ENCODE measurements around the gene CLDND1.
A peak's percentile ranks its signal among the peaks of the same experiment; 100 is the strongest.

The CLDND1 gene

DNA sequence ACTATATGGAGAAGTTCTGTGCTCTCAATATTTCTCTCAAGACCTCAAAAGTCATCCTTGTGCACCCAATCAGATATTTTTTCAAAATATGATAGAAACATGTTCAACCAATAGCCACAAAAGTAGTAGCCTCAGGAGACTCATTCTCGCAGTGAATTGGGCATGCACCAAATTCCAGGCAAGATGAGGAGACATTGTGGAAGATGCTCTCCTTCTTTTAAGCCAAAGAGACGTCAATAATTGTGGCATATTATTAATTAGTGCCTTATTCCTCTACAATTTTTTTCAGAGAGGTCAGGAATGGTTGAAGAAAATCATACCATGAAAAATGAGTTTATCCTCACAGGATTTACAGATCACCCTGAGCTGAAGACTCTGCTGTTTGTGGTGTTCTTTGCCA is 25.3 kb downstream of the CLDND1 start, which contains the start of gene OR5K2:
OR5K2 (plus strand) TSS at position 301 of the 400 bp plus-strand sequence; CDS start at position 301, 0 bp downstream.
- H3K27me3 ChIP-seq (ENCODE audit: control insufficient read depth in 5 of 5, insufficient read depth in 4 of 5, low read length in 5 of 5) = no peaks in the 10 kb centered on the region
- H3K9me3 ChIP-seq (ENCODE audit: control insufficient read depth in 5 of 5, low read length in 5 of 5) = no peaks in the 10 kb centered on the region
- no peak within 1 kb of the TSS for H3K4me3 ChIP-seq (ENCODE audit: low read depth in 1 of 5, low read length in 5 of 5)
- H3K9ac ChIP-seq (ENCODE audit: low read length in 5 of 5) = no peak within 1 kb of the TSS
- no peak within 1 kb of the TSS for H3K27ac ChIP-seq (ENCODE audit: low read depth, low read length)
- no peaks in the 10 kb centered on the region for H3K4me1 ChIP-seq (ENCODE audit: control insufficient read depth in 5 of 5, insufficient read depth in 5 of 5, low read length in 5 of 5)
- H3K36me3 ChIP-seq (ENCODE audit: control insufficient read depth in 5 of 5, insufficient read depth in 5 of 5, low read length in 5 of 5) = no peaks in the 10 kb centered on the region

DNA sequence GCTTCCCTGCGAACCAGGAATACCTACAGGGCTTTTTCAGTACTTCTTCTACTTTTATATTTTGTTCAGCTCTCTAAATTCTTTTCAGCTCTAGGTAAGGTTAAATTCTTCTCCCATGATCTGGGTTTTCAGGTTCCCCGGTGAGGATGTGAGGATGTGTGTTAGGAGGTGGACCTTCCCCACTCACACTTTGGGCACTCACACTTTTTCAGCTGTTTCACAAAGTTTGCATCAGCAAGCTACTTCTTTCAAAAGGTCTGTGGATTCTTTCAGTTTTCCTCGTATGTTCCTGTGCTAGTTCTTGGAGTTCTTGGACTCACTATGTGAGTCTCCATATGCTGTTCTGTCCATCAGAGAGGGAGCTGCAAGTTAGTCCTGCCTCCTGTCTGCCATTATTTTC is 39.1 kb downstream of the CLDND1 start:
- H3K27ac ChIP-seq (ENCODE audit: low read depth, low read length) = no peak overlapping the region
- no peaks in the 10 kb centered on the region for H3K4me1 ChIP-seq (ENCODE audit: control insufficient read depth in 5 of 5, insufficient read depth in 5 of 5, low read length in 5 of 5)
- no peak overlapping the region for H3K4me3 ChIP-seq (ENCODE audit: low read depth in 1 of 5, low read length in 5 of 5)
- H3K9ac ChIP-seq (ENCODE audit: low read length in 5 of 5) = no peak overlapping the region
- H3K27me3 ChIP-seq (ENCODE audit: control insufficient read depth in 5 of 5, insufficient read depth in 4 of 5, low read length in 5 of 5) = no peaks in the 10 kb centered on the region
- H3K36me3 ChIP-seq (ENCODE audit: control insufficient read depth in 5 of 5, insufficient read depth in 5 of 5, low read length in 5 of 5) = no peaks in the 10 kb centered on the region
- peaks cover 4 to 34% (median 21%) of the 10 kb centered on the region in 5 donors for H3K9me3 ChIP-seq (ENCODE audit: control insufficient read depth in 5 of 5, low read length in 5 of 5)

DNA sequence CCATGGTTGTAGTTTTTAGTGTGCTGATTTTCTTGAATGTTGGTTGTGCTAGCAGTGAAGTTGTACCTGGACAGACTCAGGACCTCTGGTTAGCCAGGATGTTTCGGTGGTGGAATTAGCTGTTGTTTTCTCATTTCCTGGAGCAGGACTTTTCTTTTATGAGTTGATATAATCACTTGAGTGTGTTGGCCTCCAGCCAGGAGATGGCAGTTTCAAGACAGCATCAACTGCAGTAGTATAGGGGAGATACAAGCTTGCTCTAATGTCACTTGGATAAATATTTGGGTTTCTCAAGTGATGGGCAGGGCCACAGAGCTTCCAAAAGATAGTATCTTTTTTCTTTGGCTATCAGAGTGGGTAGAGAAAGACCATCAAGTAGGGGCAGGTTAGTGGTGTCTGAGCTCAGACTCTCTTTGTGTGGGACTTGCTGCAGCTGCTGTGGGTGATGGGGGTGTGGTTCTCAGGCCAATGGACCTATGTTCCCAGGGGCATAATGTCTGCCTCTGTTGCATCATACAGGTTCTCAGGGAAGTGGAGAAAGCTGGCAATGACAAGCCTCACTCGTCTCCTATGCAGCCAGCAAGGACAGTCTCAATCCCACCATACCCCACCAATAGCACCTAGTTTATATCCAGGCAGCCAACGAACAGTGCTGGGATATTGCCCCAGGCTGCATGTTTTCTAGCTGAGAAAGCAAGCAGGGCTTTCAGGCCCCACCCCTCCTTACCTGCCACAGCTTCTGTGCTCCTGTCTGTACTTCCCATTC is 39.8 kb downstream of the CLDND1 start:
- Histone ChIP-seq H3K9ac (ENCODE audit: low read length in 5 of 5) (no peak overlapping the region), H3K36me3 (ENCODE audit: control insufficient read depth in 5 of 5, insufficient read depth in 5 of 5, low read length in 5 of 5) (no peaks in the 10 kb centered on the region), H3K27ac (ENCODE audit: low read depth, low read length) (no peak overlapping the region), H3K4me3 (ENCODE audit: low read depth in 1 of 5, low read length in 5 of 5) (peak overlapping the region in 1 of 5 donors; percentile 13), H3K4me1 (ENCODE audit: control insufficient read depth in 5 of 5, insufficient read depth in 5 of 5, low read length in 5 of 5) (no peaks in the 10 kb centered on the region), H3K9me3 (ENCODE audit: control insufficient read depth in 5 of 5, low read length in 5 of 5) (peaks cover 4 to 37% (median 21%) of the 10 kb centered on the region in 5 donors), H3K27me3 (ENCODE audit: control insufficient read depth in 5 of 5, insufficient read depth in 4 of 5, low read length in 5 of 5) (no peaks in the 10 kb centered on the region)

All from subcutaneous abdominal adipose tissue (tissue), 5 donors.